GM18909 (cell line): ENCODE data around the gene PIKFYVE.
"Not testable (repeated sequence)": the region's sequence is repeated elsewhere in the genome, so short reads cannot be mapped to it uniquely, and the experiment has no call there.

Experiments
- ATAC-seq: cut with Tn5 transposase; IDR thresholded peaks from one replicate; pipeline ENCODE4 v1.9.1; 2021; ENCODE audit warnings: mild to moderate bottlenecking; ENCODE audit not compliant: unreplicated experiment, poor library complexity

Gene PIKFYVE

DNA sequence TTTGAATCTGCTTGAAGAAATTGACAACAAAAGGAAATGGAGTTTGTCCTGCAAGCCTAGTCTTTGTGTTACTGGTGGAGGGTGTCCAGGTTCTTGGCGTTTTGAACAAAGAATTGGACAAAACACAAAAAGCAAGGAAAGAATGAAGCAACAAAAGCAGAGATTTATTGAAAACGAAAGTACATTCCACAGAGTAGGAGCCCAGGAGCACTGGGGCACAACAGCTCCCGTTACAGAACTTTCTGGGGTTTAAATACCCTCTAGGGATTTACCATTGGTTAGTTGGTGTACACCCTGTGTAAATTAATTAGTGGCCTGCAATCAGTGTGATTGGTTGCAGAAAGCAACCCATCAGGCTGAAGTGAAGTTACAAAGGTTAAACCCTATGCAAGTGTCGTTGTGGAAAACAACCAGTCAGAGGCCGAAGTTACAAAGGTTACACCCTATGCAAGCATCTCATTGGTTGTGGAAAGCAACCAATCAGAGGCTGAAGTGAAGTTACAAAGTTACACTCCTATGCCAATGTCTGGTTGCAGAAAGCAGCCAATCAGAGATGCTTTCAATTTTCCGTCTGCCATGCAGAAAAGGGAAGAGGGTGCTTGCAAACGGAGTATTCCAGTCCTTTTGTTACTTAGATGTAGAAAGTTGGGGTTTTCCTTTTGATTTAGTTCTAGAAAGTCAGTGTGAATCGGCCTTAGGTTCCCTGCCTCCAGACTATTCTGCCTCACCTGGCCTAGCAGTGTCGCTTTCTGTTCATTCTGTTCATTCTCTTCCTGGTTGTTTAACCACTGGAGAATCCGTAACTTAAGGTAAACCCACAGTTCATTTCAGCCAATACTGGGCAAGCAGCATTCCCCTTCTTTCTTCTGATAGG is 92.9 kb downstream of the PIKFYVE start:
- ATAC-seq, result no peak

DNA sequence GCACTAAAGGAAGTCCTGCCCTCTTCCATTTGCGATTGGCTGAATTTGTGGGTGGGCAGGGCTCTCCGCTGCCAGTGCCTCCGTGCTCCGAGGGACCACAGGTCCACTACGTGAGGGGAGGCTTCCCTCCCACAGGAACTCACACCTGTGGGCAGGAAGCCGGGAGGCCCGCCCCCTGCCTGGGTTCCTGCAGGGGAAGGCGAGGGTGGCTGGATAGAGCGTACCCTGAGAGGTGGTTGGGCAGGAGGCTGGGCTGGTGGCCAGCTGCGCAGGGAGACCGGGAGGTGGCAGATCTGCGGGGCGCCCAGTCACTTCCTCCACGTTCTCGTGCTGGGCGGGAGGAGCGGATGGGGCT is 93.6 kb downstream of the PIKFYVE start:
- ATAC-seq, result peak; percentile 43

DNA sequence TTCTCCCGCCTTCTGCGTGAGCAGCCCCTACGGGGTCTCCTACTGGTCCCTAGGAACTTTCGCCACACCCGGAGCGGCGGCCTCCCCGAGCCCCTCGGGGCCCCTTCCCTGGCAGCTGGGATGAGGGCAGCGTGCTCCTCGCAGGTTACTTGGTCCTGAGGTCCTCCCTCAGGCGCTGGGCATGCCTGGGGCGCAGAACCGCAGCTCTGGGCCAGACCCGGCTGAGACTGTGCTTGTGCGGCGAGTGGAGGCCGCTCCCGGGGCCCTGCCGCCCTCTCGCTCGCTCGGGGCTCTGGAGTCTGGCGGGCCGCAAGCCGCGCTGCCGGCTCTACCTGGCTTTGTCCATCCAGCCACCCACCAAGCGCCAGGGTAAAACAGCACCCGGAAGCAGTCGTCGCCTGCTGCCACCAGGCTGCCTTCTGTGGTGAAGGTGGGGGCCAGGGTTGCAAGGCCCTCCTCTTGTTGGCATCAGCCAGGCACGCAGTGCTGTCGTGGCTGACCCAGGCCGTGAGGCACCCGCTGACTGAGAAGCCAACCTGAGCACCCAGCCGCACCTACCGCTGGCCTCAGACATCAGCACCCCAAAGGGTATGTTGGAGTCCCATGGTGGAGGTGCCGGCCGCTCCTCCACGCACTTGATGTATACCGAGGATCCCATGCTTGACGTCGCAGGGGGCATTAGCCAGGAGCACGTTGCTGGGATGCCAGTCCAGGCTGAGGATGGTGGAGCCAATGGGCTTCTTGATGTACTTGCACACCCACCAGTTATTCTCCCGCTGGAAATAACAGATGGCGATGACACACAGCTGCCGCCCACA is 94.4 kb downstream of the PIKFYVE start:
- no peak for ATAC-seq

DNA sequence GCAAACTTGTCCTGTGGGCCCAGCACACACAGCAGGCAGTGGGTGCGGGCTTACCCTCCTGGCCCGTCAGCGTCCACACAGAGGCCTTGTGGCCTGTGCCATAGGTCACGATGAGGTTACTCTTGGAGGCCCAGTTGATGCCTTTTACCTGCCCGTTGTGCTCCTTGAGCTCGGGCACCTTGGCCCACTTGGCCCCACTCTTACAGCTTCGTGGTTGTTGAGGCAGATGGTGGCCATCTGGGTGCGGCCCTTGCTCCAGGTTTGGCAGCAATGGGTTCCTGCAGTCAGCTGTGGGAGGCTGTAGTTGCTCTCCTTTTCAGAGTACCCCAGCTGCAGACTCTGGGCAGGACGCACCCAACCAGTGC is 95.0 kb downstream of the PIKFYVE start:
- ATAC-seq, result no peak

DNA sequence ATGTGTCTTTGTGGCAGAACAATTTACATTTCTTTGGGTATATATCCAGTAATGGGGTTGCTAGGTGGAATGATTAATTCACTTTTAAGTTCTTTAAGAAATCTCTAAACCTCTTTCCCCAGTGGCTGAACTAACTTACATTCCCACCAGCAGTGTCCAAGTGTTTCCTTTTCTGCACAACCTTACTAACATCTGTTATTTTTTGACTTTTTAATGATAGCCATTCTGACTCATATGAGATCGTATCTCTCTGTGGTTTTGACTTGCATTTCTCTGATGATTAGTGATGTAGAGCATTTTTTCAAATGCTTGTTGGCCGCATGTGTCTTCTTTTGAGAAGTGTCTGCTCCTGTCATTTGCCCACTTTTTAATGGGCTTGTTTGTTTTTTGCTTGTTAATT is 97.4 kb downstream of the PIKFYVE start:
- peak; percentile 66 for ATAC-seq

DNA sequence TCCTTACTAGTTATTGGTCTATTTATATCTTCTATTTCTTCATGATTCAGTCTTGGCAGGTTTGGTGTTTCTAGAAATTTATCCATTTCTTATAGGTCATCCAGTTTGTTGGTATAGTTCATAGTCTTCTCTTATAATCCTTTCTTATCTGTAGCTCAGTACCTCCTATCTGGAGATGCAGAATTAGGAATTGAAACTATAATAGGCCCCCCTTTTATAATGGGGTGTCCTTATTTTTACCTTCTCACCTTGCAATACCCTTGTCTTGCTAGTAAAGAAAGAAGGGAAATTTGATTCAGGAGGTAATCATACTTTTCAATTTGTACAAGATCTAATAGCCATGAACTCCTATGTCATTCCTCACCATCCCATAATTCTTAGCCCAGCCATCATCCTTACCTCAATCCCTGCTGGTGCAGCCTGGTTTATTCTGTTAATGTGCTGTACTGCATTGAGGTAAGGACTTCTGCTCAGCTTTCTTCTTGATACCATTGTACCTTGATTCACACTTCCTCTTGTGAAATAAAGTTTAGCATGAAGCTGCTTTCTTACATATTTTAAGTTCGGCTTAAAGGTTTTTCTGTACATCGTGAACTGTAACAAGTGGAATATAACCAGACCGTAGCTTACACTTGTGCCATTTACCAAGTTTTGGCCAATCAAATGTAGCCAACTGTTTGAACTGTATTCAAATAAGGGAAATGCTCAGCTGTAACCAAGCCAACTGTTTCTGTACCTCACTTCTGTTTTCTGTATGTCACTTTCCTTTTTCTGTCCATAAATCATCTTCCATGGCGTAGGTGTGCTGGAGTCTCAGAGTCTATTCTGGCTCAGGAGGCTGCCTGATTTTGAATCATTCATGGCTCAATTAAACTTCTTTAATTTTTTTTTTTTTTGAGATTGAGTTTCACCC is 100.4 kb downstream of the PIKFYVE start:
- ATAC-seq, result peak; percentile 64

DNA sequence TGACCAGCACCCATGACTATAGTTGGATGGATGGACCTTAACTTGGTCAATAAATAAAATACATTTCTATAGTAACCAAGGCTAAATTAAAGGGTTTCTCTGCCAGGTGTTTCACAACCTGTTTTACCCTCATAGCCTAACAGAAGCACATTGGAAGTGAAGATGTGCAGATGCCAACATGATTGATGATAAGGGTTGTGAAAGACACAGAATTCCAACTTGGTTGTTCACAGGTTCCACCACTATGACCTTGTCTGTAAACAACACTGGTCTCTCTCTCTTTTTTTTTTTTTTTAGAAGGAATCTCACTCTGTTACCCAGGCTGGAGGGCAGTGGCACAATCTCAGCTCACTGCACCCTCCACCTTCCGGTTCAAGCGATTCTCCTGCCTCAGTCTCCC is 103.0 kb downstream of the PIKFYVE start:
- ATAC-seq, result no peak

- ATAC-seq, result no peak
Measured at GRCh38 chr2:208370881-208371633, 105.0 kb downstream of the PIKFYVE start.

- ATAC-seq, result no peak
Measured at GRCh38 chr2:208371634-208371935, 105.5 kb downstream of the PIKFYVE start.

DNA sequence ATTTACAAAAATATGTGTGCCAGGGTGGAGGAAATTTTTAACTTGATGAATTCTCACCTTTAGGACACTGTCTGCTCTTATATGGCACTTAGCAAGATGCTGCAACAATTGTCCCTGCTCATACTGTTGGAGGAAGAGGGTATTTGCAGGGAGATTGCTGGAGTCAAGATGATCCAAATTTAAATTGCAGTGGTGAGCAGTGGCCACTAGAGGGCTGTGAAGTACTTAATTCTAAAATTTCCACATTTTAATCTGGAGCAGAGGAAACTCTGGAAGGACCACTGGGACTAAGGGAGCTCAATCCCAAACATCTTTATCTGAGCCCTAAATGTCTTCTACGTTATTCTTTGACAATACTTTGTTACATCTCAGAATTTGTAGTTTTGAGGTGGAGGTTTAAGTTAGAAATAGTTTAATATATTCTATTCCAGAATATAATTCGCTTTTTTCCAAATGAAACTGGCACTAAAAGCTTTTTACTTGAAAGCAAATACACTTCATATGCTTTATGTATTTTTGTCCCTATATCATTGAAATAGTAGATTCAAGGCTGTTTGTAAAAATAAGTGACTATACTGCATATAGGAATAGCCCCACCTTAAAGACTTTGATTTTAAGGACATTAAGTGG is 107.5 kb downstream of the PIKFYVE start:
- peak; percentile 60 for ATAC-seq

GRCh38 chr2:208375491-208376068 is 109.5 kb downstream of the PIKFYVE start:
- ATAC-seq, result no peak

DNA sequence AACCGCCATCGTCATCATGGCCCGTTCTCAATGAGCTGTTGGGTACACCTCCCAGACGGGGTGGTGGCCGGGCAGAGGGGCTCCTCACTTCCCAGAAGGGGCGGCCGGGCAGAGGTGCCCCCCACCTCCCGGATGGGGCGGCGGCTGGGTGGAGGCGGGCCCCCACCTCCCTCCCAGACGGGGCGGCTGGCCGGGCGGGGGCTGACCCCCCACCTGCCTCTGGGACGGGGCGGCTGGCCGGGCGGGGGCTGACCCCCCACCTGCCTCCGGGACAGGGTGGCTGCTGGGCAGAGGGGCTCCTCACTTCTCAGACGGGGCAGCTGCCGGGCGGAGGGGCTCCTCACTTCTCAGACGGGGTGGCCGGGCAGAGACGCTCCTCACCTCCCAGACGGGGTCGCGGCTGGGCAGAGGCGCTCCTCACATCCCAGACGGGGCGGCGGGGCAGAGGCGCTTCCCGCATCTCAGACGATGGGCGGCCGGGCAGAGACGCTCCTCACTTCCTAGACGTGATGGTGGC is 111.3 kb downstream of the PIKFYVE start:
- not testable (repeated sequence) for ATAC-seq

GRCh38 chr2:208379192-208379591 is 113.1 kb downstream of the PIKFYVE start:
- ATAC-seq, result no peak

- ATAC-seq, result no peak
Measured at GRCh38 chr2:208384637-208385036, 118.6 kb downstream of the PIKFYVE start.

GRCh38 chr2:208386541-208386940 is 120.5 kb downstream of the PIKFYVE start:
- no peak for ATAC-seq

DNA sequence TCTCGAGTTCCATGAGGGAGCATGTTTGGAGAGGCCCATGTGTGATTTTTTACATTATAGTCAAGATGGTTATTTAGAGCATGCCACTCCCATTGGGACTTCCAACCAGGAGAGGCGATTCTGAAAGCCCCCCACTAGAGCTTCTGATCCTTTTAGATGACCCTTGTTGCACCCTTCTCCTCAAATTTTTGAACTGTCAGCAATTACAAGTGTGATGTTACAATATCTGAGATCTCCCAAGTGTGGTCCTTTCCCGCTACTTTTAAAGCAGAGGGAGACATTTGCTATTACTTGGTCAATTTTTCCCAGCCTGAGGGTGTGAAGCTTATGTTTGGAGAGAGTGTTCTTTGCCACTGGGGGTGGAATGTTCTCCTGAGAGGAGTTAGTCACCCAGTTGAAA is 123.9 kb downstream of the PIKFYVE start:
- no peak for ATAC-seq

DNA sequence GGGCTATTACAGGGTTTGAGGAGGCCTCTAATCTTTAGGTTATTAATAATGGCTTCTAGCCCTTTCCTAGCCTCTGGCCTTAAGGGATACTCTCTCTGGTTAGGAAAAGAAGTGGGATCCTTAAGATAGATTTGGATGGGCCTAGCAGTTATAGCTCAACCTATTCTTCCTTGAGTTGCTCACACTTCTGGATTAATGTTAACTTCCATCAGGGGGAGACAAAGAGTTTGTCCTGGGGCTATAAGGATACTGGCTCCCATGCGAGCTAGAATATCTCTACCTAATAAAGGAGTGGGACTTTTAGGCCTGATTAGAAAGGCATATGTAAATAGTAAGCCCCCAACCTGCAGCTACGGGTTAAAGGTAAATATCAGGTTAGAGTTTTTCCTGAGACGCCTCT is 126.2 kb downstream of the PIKFYVE start:
- no peak for ATAC-seq

DNA sequence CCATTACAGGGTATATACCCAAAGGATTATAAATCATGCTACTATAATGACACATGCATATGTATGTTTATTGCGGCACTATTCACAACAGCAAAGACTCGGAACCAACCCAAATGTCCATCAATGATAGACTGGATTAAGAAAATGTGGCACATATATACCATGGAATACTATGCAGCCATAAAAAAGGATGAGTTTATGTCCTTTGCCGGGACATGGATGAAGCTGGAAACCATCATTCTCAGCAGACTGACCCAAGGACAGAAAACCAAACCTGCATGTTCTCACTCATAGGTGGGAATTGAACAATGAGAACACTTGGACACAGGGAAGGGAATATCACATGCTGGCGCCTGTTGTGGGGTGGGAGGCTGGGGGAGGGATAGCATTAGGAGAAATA is 130.7 kb downstream of the PIKFYVE start:
- not testable (repeated sequence) for ATAC-seq

DNA sequence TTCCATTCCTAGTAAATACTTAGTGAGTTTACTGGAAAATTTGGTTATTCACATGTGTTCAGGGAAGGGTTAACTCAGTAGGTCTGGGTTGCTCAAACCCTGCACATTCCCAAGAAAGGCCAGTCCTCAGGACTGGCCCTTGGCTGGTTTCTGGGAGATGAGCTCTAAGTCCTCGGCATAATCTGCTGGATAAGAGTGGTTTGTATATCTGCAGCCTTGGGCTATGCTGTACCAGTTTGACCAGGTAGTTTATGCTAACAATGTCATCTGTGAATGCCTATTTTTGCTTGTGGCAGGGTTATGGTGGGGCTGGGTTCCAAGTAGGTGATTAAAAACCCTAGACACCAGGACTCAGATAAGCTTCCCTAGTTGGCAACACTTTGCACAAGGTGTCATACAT is 133.1 kb downstream of the PIKFYVE start:
- no peak for ATAC-seq
